Panc1 (cell line): Measurements from ENCODE around the gene SLC2A4.

Source experiments
- CTCF ChIP-seq: fragments of 450-650 bp; IDR thresholded peaks from 2 replicates; pipeline ENCODE4 v1.5.1; 2017; ENCODE audit warnings: mild to moderate bottlenecking
- REST ChIP-seq, 2 experiments: IDR thresholded peaks; 2 replicates each; pipeline ENCODE4 v1.6.1; 2011 to 2012; ENCODE audit warnings: low read depth in 2 of 2, control low read depth in 1 of 2, low read length in 1 of 2, mild to moderate bottlenecking in 1 of 2, moderate library complexity in 1 of 2; ENCODE audit not compliant: insufficient read depth in 1 of 2
- TCF7L2 ChIP-seq: IDR thresholded peaks from 2 replicates; pipeline ENCODE4 v1.6.1; 2011; ENCODE audit warnings: mild to moderate bottlenecking, low read depth, low read length, inconsistent platforms

- no peak for TF ChIP-seq CTCF
- no peak for TF ChIP-seq REST (IDR thresholded peaks at IDR 0.05; ENCODE audit: insufficient read depth in 1 of 2, low read depth in 2 of 2, low read length in 1 of 2)
- no peak for TF ChIP-seq TCF7L2
These were observed 17.8 kb upstream of the SLC2A4 start for GRCh38 chr17:7263801-7264078.
